GM12891 (cell line): Measurements from ENCODE around the gene MGAT5.

Experiments
- POLR2A ChIP-seq: IDR thresholded peaks from 2 replicates; pipeline ENCODE4 v1.6.1; 2011; ENCODE audit warnings: low read depth, low read length, control low read depth
- SPI1 ChIP-seq: IDR thresholded peaks from 2 replicates; pipeline ENCODE4 v1.6.1; 2011; ENCODE audit warnings: low read depth, low read length, control low read depth
- TAF1 ChIP-seq: IDR thresholded peaks from 2 replicates; pipeline ENCODE4 v1.6.1; 2011; ENCODE audit warnings: low read depth, low read length, control low read depth

DNA sequence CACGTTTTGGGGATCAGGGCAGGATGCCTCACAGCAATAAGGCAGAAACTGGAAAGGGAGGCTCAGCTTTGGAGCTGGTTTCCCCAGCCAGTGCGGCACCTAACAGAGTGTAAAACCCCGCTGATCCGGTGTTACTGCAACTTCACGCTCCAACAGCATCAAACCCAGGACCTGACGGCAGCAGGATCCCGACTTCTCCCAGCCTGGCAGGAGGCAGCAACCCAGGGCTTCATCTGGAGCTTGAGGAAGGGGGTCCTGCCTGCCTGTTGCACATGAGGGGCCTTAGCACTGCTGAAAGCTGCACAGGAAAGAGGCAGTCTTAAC lies 209.8 kb downstream of the MGAT5 start:
- TF ChIP-seq POLR2A, result no peak
- TF ChIP-seq SPI1, result no peak
- no peak for TF ChIP-seq TAF1
